ENCODE measurements around the gene EMID1.

Gene EMID1

DNA sequence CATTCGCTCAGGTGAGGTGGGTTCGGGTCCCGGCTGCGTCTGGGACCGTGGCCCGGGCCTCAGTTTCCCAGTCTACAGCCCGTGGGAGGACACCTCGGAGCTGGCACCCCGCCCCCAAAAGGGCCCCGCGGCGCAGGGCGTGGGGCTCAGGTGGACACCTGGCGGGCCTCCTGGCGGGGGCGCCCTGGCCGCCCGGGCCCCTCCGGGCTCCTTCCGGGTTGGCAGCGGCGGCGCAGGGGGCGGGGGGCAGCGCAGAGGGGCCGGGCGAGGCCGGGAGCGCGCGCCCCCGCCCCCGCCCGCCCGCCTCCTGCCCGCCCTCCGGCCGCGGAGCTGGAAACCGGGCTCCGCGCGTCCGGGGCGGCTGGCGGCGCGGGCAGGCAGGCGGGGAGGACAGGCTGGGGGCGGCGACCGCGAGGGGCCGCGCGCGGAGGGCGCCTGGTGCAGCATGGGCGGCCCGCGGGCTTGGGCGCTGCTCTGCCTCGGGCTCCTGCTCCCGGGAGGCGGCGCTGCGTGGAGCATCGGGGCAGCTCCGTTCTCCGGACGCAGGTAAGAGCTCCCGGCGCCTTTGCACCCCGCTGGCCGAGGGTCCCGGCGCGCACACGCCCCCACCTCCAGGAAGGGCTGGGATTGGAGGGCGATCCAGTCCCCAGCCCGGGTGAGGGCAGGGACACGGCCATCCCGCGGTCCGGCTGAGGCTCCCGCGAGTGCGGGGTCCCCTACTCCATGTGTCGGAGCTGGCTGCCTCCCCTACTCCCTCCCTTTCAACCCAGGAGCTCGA, at the start of gene EMID1:
TSS of gene EMID1 (plus strand) at position 303 of the 778 bp plus-strand sequence. CDS start at position 446, 143 bp downstream.
- no peak for DNase-seq

DNA sequence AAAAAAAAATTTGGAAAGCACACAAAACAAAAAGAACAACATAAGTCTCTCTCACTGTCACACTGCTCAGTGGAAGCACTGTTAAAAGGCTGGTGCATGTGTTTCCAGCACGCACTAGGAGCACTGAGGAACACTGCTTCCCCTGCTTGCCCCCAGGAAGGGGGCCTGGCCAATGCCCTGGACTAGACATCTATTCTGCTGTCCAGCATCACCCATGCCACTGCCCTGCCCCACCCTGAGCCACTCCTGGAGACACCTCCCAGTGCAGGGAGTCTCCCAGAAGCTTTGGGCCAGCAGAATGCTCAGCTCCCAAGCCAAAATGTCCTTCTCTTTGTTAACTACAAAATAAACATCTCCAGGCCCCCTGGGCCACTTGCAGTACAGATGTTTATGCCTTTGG, 49.7 kb upstream of the EMID1 start:
- no peak for DNase-seq

DNA sequence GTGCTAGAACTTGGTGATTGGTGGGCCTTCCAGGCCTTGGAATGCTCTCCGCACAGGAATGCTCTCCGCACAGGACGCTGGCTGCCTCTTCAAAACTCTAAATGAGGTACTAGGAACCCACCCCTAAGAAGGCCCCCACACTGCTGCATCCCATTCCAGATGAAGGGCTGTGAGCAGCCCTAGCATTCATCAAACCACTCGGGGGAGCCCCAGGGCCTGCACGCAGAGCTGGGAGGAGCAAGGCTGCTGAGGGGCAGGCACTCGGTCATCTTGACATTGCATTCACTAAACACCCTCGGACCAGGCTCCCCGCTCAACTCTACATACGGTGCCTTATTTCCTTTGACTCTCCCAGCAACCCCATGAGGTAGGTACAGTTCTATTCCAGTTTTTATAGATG, 49.2 kb upstream of the EMID1 start:
- DNase-seq: no peak

DNA sequence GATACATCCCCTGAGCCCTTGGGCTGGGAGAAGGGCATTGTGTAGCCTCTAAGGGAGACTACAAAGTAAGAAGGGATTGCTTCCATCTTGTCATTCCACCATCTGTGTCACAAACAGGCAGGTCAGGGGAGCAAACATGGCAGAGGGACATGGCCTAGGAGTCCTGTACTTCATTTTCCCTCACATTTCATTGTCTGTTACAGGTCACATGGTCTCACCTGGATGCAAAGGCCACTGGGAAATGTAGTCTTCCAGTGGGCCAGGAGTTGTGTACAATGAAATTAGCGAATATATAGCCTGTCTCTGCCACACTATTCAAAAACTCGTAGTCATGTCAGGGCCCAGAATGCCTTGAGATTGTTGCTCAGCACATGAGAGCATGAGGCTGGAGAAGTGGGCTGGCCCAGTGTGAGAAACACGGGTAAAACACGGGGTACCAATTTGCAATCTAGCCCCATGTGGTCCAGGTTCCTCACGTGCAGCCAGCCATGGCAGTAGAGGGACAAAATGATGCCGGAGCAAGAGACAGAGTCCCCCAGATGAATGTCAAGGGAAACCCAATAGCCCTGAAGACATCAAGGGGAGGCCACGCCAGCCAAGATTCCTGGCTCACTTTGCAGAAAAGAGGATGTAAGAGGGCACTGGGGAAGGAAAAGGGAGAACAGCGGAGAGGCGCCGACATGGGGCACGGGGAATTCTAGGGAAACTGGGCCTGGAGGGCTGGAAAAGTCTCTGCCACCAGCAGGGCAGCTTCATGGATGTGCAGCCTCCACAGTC, 47.7 kb upstream of the EMID1 start:
- DNase-seq: no peak

DNA sequence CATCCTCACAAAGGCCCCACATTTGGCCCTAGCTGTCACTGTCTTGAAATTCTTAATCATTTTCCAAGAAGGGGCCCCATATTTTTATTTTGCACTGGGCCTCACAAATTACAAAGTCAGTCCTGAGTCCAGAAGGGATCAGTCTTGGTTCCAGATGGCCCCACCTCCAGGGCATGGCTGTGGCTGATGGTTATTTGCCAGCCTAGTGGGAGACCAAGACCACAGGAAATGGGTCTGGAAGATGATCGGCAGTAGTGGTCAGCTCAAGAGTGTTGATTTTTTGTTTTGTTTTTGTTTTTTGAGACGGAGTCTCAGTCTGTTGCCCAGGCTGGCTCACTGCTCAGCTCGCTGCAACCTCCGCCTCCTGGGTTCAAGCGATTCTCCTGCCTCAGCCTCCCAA, 47.1 kb upstream of the EMID1 start:
- DNase-seq: no peak

DNA sequence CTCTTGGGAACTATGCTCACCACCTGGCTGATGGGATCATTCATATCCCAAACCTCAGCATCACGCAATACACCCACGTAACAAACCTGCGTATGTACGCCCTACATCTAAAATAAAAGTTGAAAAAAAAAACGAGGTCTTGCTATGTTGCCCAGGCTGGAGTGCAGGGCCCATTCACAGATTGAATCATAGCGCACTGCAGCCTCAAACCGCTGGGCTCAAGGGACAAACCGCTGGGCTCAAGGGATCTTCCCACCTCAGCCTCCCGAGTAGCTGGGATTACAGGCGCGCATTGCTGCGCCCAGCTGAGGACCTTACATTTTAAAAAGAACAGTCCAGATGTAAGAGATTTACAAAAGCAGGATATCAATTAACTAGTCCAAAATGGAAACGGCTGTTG, 41.9 kb upstream of the EMID1 start:
- DNase-seq: no peak

DNA sequence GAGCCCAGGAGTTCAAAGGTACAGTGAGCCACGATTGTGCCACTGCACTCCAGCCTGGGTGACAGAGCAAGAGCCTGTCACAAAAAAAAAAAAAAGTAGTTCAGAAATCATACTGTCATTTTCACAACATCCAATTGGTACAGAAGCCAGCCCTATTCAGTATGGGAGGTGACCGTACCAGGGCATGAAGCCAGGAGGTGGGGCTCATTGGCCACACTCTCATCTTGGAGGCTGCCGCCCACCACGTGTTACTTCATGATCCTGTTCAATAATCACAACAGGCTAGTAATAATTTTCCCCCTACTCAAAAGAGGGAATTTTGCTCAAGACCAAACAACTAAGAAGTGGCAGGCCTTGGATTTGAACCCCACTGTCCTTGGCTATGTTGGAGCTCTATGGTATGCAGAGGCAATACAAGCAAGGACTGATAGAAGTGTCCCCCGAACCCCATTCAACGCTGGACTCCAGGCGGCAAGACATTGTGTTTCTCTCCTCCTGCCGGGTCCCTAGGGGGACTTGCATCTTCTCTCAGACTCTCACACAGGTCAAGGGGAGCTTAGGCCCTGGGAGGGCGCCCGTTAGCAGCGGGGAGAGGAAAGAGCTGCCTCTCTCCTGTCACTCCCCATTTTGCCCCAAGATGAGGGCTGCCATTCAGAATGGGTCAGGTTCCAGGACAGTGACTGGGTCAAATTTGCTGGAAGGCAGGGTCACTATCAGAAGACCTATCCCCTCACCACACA, 40.2 kb upstream of the EMID1 start:
- no peak for DNase-seq

DNA sequence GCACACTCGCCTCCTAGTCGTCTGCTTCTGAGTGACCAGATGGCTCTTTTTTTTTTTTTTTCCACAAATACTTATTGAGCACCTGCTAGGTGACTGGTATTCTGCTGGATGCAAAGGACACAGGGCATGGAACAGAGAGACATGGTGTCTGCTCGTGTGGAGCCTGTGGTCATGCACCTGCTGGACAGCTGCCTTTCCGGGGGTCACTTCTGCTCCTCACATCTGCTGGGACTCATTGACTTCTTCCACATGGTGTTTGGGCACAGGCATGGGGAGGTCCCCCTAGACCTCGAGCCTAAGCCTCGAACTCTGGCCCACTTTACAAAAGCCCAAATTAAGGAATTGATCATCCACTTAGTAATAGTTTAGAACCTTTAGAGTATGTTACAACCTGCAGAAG, 39.5 kb upstream of the EMID1 start:
- no peak for DNase-seq

DNA sequence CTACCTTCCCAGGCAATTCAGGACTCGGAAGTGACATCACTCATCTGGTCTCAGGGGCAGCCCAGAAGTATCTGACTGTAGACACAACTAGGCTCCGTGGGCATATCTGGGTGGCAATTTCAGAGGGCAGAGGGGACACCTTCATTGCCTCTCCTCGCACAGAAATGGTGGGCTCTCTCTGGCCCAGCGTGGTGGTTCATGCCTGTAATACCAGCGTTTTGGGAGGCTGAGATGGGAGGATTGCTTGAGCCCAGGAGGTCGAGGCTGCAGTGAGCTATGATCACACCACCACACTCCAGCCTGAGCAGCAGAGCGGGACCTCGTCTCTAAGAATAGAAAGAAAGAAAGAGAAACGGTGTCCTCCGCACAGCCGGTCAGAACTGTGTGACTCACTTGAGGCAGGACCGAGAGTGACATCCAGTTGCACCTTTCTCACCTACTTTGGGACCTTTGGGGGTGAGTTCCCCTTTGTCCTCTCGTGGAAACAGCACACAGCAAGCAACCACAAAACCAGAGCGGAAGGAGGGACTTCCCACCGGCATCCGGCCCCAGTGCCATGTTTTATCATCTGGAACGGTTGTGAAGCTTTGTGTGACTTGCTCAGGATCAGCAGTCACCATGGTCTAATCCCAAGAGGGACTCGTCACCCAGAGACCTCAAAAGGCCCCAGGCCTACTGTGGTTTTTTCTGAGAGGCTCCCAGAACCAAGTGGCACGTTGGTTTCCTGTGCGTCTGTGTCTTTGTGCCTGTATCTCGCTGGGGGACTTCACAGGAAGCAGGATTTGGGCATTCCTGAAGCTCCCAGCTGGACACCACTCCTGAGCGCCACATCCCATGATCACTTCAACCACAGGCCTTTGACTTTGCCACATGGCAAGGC, 38.4 kb upstream of the EMID1 start:
- DNase-seq: no peak

DNA sequence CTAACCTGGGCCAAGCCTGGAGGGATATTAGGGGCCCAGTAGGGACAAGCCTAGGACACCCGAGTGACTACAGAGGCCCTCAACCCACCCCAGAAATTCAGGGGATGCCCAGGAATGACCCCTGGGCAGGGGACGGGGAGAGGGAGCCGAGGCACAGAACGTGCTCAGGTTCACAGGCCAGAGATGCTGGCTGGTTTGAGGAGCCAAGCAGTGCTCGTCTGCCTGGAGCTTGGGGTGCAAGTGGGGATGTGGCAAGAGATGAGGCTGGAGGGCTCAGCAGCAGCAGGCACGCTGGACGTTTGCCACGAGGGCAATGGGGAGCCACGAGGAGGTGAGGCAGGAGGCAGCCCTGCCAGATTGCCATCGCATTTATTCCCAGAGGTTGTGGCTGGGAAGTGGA, 34.0 kb upstream of the EMID1 start:
- no peak for DNase-seq

DNA sequence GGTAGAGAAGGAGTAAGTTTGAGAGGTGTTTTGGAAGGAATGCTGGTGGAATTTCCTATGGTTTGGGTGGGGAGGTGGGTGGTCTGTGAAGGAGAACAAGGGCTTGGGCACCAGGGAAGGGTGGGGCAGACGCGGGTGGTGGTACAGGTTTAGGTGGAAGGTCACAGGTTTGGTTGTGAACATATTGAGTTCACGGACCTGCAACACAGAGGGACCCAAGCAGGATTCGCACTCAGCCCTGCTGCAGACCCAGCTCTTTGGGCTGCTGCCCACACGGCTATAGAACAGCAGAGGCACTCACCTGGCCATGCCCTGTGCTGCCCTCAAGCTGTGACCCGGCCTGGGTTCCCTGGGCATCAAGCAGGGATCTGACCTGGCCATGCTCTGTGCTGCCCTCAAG, 33.5 kb upstream of the EMID1 start:
- no peak for DNase-seq

DNA sequence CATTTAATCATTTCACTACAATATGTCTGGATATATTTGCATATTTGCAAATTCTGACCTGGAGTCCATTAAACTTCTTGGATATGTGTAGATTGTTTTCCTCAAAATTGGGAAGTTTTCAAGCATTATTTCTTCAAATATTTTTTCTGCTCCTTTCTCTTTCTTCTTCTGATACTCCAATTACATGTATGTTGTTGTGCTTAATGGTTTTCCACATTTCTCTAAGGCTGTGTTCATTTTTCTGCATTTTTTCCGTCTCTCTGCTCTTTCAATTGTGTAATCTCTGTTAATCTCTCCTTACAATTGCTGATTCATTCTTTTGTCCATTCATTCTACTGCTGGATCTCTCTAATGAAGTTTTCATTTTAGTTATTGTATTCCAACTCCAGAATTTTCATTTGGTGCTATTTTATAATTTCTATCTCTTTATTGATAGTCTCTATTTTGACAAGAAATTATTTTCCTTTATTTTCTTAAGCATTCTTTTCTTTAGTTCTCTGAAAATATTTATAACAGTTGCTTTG, 30.3 kb upstream of the EMID1 start:
- no peak for DNase-seq

DNA sequence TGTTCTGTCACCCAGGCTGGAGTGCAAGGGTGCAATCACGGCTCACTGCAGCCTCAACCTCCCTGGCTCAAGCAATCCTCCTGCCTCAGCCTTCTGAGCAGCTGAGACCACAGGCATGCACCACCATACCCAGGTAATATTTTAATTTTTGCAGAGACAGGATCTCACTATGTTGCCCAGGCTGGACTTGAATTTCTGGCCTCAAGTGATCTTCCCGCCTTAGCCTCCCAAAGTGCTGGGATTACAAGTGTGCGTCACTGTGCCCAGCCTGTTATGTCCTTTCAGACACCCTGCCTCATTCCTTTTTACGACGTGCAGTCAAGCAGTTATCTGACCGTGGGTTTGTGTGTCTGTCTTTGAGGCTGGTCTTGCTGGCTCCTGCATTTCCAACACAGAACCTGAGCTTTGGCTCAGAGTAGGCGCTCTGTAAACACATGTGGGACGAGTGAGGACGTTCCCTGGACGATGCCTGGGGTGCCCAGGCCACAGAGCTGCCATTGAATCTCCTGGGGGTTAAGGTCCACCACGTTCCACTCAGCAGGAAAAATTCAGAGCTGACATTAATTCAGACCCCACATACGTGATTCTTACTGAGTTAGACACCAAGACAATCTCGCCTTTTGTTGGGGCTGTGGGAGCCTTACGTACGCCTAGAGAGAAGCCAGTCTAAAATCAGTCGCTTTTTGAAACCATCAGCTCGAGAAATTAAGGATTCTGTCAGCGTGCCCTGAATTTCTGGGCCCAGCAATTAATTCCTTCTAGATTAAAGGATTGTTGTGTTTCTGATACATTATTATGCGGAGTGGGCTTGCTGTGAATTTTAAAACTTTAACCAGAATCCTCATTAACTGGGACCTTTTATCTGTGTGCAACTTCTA, 21.5 kb upstream of the EMID1 start:
- DNase-seq: no peak

DNA sequence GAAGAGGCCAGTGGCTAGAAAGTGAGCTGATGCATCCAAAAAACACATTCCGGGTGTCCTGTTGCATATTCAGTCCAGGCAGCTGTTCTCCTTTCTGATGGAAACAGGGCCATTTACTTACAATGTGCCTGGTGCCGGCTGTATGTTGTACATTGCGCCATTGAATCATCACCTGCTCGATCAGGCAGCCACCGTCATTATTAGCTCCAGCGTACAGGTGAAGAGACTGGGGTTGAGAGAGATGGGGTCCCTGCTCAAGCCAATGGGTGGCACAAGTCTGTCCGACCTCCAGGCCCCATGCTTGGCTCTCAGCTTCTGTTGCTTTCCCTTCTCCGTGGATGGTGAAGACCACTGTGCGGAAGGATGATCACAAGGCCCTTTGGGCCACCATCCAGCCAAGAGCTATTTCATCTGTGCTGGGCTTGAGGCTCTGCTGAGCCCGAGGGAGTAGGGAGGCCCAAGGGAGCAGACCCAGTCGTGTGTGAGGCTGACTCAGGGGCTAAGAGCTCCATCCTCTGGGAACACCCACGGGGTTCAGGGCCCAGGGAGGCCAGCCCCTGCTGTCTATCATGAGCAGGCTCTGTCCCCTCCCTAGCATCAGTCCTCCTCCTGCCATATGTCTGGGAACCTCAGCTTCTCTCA, 20.7 kb upstream of the EMID1 start:
- no peak for DNase-seq

DNA sequence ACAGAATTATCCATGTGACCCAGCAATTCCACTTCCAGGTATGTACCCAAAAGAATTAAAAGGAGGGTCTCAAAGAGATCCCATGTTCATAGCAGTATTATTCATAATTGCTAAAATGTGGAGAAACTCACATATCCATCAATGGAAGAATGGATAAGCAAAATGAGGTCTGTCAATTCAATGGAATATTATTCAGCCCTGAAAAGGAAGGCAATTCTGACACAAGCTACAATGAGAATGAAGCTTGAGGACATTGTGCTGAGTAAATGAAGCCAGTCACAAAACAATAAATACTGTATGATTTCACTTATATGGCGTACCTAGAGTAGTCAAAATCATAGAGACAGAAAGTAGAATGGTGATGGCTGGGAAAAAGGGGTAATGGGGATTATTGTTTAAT, 19.4 kb upstream of the EMID1 start:
- no peak for DNase-seq

DNA sequence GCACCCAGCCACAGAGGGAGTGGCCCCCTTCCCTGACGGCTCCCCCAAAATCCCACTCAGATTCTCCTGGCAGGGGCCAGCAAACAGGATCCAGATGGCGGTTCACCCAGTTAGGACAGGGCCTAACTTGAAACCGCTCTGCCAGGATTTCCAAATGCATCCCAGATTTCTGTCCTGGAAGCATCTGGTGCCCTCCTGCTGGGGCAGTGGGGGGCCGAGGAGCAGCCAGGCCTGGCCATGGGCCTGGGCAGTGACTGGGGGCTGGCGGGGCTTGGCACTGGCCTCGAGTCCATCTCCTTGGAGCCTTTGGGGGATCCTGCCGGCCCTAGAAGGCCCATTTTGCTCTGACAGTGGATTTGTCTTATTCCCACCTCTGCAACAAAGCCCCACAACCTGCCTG, 17.9 kb upstream of the EMID1 start:
- no peak for DNase-seq

DNA sequence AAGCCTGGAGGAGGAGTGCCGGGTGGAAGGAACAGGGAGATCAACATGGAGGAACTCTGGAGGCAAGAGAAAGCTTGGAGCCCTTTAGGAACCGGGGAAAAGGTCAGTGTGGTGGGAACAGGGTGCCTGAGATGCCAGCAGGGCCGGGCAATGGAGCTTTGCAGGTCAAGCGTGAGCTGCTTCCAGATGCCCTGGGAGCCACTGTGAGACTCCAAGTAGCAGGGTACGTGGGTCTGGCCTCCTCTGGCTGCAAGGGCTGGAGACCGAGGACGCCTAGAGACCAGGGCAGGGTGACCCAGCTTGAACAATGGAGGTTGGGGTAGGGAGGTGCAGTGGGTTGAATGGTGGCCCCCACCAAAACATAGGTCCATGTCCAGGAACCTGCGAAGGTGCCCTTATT, 15.6 kb upstream of the EMID1 start:
- no peak for DNase-seq

DNA sequence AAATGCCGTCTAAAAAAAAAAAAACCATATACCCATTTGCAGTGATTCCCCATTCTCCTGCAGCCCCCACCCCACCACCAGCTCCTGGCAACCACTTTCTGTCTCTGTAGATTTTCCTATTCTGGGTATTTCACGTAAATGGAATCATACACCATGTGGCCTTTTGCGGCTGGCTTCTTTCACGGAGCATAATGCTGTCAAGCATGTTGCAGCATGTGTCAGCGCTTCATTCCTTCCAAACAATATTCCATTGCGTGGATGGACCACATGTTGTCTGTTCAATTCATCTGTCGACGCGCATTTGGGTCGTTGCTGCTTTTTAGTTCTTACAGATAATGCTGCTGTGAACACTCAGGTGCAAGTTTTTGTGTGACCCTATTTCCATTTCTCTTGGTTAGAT, 14.8 kb upstream of the EMID1 start:
- no peak for DNase-seq

DNA sequence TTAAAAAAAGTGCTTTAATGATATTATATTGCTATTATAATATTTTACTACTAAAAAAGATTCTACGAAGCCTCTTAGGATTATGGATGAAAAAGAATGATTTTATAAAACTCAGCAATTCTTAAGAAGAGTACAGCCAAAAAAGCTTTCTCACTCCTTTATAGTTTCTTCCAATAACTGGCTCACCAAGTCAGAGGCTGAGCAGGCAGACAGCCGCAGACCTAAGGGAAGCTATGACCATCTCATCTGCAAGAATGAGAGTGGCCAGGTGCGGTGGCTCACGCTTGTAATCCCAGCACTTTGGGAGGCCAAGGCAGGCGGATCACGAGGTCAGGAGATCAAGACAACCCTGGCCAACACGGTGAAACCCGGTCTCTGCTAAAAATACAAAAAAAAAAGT, 12.7 kb upstream of the EMID1 start:
- no peak for DNase-seq

DNA sequence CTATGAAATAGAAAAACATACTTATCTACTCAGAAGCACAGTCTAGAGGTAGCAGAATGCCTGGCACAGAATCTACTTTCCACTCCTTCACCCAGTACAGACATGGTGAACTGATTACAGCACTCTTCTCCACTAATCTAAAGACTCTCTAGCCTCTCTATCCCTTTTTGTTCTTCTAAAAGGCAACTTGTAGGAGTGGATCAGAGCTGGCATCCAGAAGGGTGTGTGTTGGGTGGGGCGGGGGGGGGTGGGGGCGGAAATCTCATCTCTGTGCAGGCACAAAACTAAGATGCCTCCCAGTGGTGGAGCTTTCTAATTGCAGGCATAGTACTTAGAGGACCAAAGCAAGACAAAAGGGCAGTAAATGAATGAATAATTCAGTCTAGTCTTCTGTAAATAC, 11.5 kb upstream of the EMID1 start:
- DNase-seq: no peak

Measured in activated naive CD4-positive, alpha-beta T cell treated with anti-CD3 and anti-CD28 coated beads, Interleukin-2, amount 50 U/mL, for 16 hours (primary cell).